WTC11 (cell line): ENCODE data around the gene PDAP1. TPM values are rescaled to one million over a fixed set of nuclear protein-coding genes. Genes with fewer than 3 reads are reported as not detected.
A peak's percentile ranks its signal among the peaks of the same experiment; 100 is the strongest.

ENCODE experiments used
- ATAC-seq: fragments of 200-7000 bp; cut with Tn5 transposase; 2 replicates; pipeline ENCODE4 v1.10.0; 2021; ENCODE audit warnings: mild to moderate bottlenecking, moderate library complexity
- CTCF ChIA-PET: fragments of 300-600 bp; sonication (Branson Sonifier 250); formaldehyde crosslinking; loops from one replicate; lab custom pipeline; 2021; ENCODE audit warnings: antibody characterized with exemption; lab: Charles Lee
- POLR2A ChIA-PET: fragments of 350-600 bp; sonication (Branson Sonifier 250); formaldehyde crosslinking; loops from one replicate; lab custom pipeline; 2021; ENCODE audit warnings: antibody characterized with exemption; lab: Charles Lee
- DNase-seq: peaks from one replicate; pipeline ENCODE4 v3.0.0; 2021; ENCODE audit warnings: low spot score
- H3K27ac Mint-ChIP-seq: 2 replicates; pipeline ENCODE4 v1.8.0; 2021; ENCODE audit warnings: mixed read lengths
- H3K27me3 Mint-ChIP-seq: 2 replicates; pipeline ENCODE4 v1.8.0; 2021; ENCODE audit warnings: low read depth, mild to moderate bottlenecking, moderate library complexity, mixed read lengths
- H3K36me3 Mint-ChIP-seq: 2 replicates; pipeline ENCODE4 v1.8.0; 2021; ENCODE audit warnings: mixed read lengths
- H3K4me1 Mint-ChIP-seq: 2 replicates; pipeline ENCODE4 v1.8.0; 2022; ENCODE audit warnings: mixed read lengths
- H3K4me3 Mint-ChIP-seq: 2 replicates; pipeline ENCODE4 v1.8.0; 2021; ENCODE audit warnings: mild to moderate bottlenecking, moderate library complexity, mixed read lengths
- H3K9me3 Mint-ChIP-seq: 2 replicates; pipeline ENCODE4 v1.8.0; 2021; ENCODE audit warnings: mixed read lengths
- E2F4 ChIP-seq: sonication (generic); formaldehyde crosslinking; IDR thresholded peaks from 2 replicates; pipeline ENCODE4 v1.8.1; 2022; ENCODE audit warnings: low read depth, mild to moderate bottlenecking, moderate library complexity, missing genetic modification reagents, borderline replicate concordance
- FOXJ3 ChIP-seq: sonication (generic); formaldehyde crosslinking; IDR thresholded peaks from 2 replicates; pipeline ENCODE4 v1.9.0; 2021; ENCODE audit warnings: missing genetic modification reagents, mild to moderate bottlenecking, borderline replicate concordance
- FOXP1 ChIP-seq: sonication (generic); formaldehyde crosslinking; IDR thresholded peaks from 2 replicates; pipeline ENCODE4 v1.8.0; 2022; ENCODE audit warnings: missing genetic modification reagents, mild to moderate bottlenecking, moderate library complexity, borderline replicate concordance
- IRF2 ChIP-seq: sonication (generic); formaldehyde crosslinking; IDR thresholded peaks from 2 replicates; pipeline ENCODE4 v1.8.0; 2022; ENCODE audit warnings: low read depth, missing genetic modification reagents, borderline replicate concordance
- JAZF1 ChIP-seq: fragments of 250-450 bp; sonication (Bioruptor Pico); IDR thresholded peaks from 2 replicates; pipeline ENCODE4 v1.9.0; 2021; ENCODE audit warnings: moderate library complexity, mild to moderate bottlenecking, inconsistent platforms
- KAT7 ChIP-seq: sonication (generic); formaldehyde crosslinking; IDR thresholded peaks from 2 replicates; pipeline ENCODE4 v1.8.1; 2023; ENCODE audit warnings: missing genetic modification reagents, mild to moderate bottlenecking, borderline replicate concordance
- MXD4 ChIP-seq: fragments of 250-450 bp; sonication (Bioruptor Pico); IDR thresholded peaks from 2 replicates; pipeline ENCODE4 v1.8.0; 2021; ENCODE audit warnings: mild to moderate bottlenecking, moderate library complexity, borderline replicate concordance
- NFE2L1 ChIP-seq: sonication (generic); formaldehyde crosslinking; IDR thresholded peaks from 2 replicates; pipeline ENCODE4 v1.8.1; 2023; ENCODE audit warnings: missing genetic modification reagents
- PREB ChIP-seq: sonication (generic); formaldehyde crosslinking; IDR thresholded peaks from 2 replicates; pipeline ENCODE4 v1.8.1; 2022; ENCODE audit warnings: mild to moderate bottlenecking, missing genetic modification reagents, moderate library complexity, borderline replicate concordance
- RELA ChIP-seq: sonication (generic); formaldehyde crosslinking; IDR thresholded peaks from 2 replicates; pipeline ENCODE4 v1.8.1; 2022; ENCODE audit warnings: missing genetic modification reagents, mild to moderate bottlenecking, borderline replicate concordance
- TCF7 ChIP-seq: sonication (generic); formaldehyde crosslinking; IDR thresholded peaks from 2 replicates; pipeline ENCODE4 v1.8.0; 2022; ENCODE audit warnings: mild to moderate bottlenecking, low read depth, missing genetic modification reagents, moderate library complexity
- TEAD1 ChIP-seq: sonication (generic); formaldehyde crosslinking; IDR thresholded peaks from 2 replicates; pipeline ENCODE4 v1.8.0; 2022; ENCODE audit warnings: mild to moderate bottlenecking, missing genetic modification reagents
- TEAD4 ChIP-seq: sonication (generic); formaldehyde crosslinking; IDR thresholded peaks from 2 replicates; pipeline ENCODE4 v1.8.0; 2022; ENCODE audit warnings: mild to moderate bottlenecking, missing genetic modification reagents
- USF2 ChIP-seq: sonication (generic); formaldehyde crosslinking; IDR thresholded peaks from 2 replicates; pipeline ENCODE4 v1.8.1; 2023; ENCODE audit warnings: mild to moderate bottlenecking, missing genetic modification reagents, moderate library complexity
- ZNF138 ChIP-seq: sonication (generic); formaldehyde crosslinking; conservative IDR thresholded peaks from 2 replicates; pipeline ENCODE4 v1.8.1; 2022; ENCODE audit warnings: mild to moderate bottlenecking, moderate library complexity, missing genetic modification reagents
- ZNF232 ChIP-seq: sonication (generic); formaldehyde crosslinking; IDR thresholded peaks from 2 replicates; pipeline ENCODE4 v1.8.0; 2022; ENCODE audit warnings: mild to moderate bottlenecking, missing genetic modification reagents
- ZNF423 ChIP-seq: fragments of 250-450 bp; sonication (Bioruptor Pico); IDR thresholded peaks from 2 replicates; pipeline ENCODE4 v2.1.2; 2022; ENCODE audit warnings: mild to moderate bottlenecking, moderate library complexity
- ZNF532 ChIP-seq: fragments of 250-450 bp; sonication (Bioruptor Pico); IDR thresholded peaks from 2 replicates; pipeline ENCODE4 v1.9.0; 2021; ENCODE audit warnings: mild to moderate bottlenecking, borderline replicate concordance
- total RNA-seq: library from RNA; stranded (reverse); gene quantifications from 3 replicates; pipeline ENCODE4 v1.2.3, GENCODE V29; 2021
- TF ChIP-seq, protein P1 (sequence below): fragments of 250-450 bp; sonication (Bioruptor Pico); IDR thresholded peaks from 2 replicates; pipeline ENCODE4 v1.9.0; 2021; ENCODE audit warnings: moderate library complexity, mild to moderate bottlenecking, inconsistent platforms, borderline replicate concordance
- TF ChIP-seq, protein P2 (sequence below): sonication (generic); formaldehyde crosslinking; IDR thresholded peaks from 2 replicates; pipeline ENCODE4 v1.8.0; 2022; ENCODE audit warnings: mild to moderate bottlenecking, missing genetic modification reagents
- TF ChIP-seq, protein P3 (sequence below): sonication (generic); formaldehyde crosslinking; conservative IDR thresholded peaks from 2 replicates; pipeline ENCODE4 v1.8.1; 2023; ENCODE audit warnings: mild to moderate bottlenecking, low read depth, missing genetic modification reagents, moderate library complexity

PDAP1 gene
- total RNA-seq, 1 experiment from 2014 or later: 177 TPM

- ATAC-seq: no peak
- peaks cover 2% of the 10 kb centered on the region for H3K9me3 Mint-ChIP-seq
- peak overlapping the region; percentile 99 for H3K4me3 Mint-ChIP-seq
- H3K4me1 Mint-ChIP-seq: peaks cover 18% of the 10 kb centered on the region
- DNase-seq: no peak
- H3K27ac Mint-ChIP-seq: peak overlapping the region; percentile 75
- peaks cover 39% of the 10 kb centered on the region for H3K36me3 Mint-ChIP-seq
- no peak for TF ChIP-seq ZNF423 (CRISPR knock-in tag)
- no peak for TF ChIP-seq MXD4 (CRISPR knock-in tag)
- no peak for TF ChIP-seq IRF2
- TF ChIP-seq ZNF232 (CRISPR knock-in tag): no peak
- TF ChIP-seq USF2 (CRISPR knock-in tag): no peak
- TF ChIP-seq, protein P1, sequence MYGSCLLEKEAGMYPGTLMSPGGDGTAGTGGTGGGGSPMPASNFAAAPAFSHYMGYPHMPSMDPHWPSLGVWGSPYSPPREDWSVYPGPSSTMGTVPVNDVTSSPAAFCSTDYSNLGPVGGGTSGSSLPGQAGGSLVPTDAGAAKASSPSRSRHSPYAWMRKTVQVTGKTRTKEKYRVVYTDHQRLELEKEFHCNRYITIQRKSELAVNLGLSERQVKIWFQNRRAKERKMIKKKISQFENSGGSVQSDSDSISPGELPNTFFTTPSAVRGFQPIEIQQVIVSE (CRISPR knock-in tag): no peak
- TF ChIP-seq TEAD1 (CRISPR knock-in tag): no peak
- TF ChIP-seq FOXP1 (CRISPR knock-in tag): no peak
- TF ChIP-seq, protein P2, sequence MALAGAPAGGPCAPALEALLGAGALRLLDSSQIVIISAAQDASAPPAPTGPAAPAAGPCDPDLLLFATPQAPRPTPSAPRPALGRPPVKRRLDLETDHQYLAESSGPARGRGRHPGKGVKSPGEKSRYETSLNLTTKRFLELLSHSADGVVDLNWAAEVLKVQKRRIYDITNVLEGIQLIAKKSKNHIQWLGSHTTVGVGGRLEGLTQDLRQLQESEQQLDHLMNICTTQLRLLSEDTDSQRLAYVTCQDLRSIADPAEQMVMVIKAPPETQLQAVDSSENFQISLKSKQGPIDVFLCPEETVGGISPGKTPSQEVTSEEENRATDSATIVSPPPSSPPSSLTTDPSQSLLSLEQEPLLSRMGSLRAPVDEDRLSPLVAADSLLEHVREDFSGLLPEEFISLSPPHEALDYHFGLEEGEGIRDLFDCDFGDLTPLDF (CRISPR knock-in tag): no peak
- POLR2A ChIA-PET: interaction anchor here (2.0 to 2.4 kb wide), 2 partner anchors 16 to 28 kb away, joined by 11 to 37 read pairs; partner anchors contain the start of genes CPSF4 and PTCD1
- CTCF ChIA-PET: interaction anchor here (2.3 to 2.4 kb wide), 2 partner anchors 10 to 17 kb away, joined by 5 to 13 read pairs; no protein-coding TSS in a partner anchor
- H3K27me3 Mint-ChIP-seq: no peaks in the 10 kb centered on the region
These were observed 1.4 kb upstream of the PDAP1 start for GRCh38 chr7:99409806-99410205.

DNA sequence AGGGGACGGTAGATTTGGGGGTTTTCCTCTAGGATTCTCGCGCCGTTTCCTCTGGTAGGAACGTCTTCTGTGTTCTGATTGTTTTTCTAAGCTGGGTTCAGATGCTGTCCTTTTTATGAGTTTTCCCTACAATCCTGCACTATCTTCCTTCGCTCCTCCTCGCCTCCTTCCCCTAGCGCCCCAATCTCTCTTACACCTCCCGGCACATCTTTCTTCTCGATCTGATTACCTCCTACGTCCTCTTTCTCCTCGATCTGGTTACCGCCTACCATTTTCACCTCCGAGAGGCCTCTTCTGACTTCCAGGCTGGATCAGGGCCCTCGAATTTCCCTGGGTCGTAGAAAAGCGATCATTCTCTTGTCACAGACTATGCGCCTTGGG, 785 bp upstream of the PDAP1 start:
- Mint-ChIP-seq H3K27ac (peak overlapping the region; percentile 99), H3K4me3 (peak overlapping the region; percentile 99), H3K27me3 (no peaks in the 10 kb centered on the region), H3K9me3 (no peaks in the 10 kb centered on the region), H3K4me1 (peaks cover 18% of the 10 kb centered on the region), H3K36me3 (peaks cover 39% of the 10 kb centered on the region)
- no peak for DNase-seq
- no peak for ATAC-seq
- ChIA-PET CTCF (interaction anchor here (1.0 to 2.4 kb wide), 6 partner anchors 10 to 531 kb away, joined by 3 to 13 read pairs (median 5); partner anchors contain the start of gene TRRAP), POLR2A (interaction anchor here (0.7 to 2.4 kb wide), 14 partner anchors 9 to 531 kb away, joined by 3 to 37 read pairs (median 4); partner anchors contain the start of genes CPSF4, PTCD1, TRRAP and ZKSCAN5)
- no peak for TF ChIP-seq ZNF423 (CRISPR knock-in tag)
- TF ChIP-seq JAZF1 (CRISPR knock-in tag): no peak
- TF ChIP-seq, protein P3, sequence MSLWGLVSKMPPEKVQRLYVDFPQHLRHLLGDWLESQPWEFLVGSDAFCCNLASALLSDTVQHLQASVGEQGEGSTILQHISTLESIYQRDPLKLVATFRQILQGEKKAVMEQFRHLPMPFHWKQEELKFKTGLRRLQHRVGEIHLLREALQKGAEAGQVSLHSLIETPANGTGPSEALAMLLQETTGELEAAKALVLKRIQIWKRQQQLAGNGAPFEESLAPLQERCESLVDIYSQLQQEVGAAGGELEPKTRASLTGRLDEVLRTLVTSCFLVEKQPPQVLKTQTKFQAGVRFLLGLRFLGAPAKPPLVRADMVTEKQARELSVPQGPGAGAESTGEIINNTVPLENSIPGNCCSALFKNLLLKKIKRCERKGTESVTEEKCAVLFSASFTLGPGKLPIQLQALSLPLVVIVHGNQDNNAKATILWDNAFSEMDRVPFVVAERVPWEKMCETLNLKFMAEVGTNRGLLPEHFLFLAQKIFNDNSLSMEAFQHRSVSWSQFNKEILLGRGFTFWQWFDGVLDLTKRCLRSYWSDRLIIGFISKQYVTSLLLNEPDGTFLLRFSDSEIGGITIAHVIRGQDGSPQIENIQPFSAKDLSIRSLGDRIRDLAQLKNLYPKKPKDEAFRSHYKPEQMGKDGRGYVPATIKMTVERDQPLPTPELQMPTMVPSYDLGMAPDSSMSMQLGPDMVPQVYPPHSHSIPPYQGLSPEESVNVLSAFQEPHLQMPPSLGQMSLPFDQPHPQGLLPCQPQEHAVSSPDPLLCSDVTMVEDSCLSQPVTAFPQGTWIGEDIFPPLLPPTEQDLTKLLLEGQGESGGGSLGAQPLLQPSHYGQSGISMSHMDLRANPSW (CRISPR knock-in tag): no peak
- TF ChIP-seq PREB (CRISPR knock-in tag): no peak
- TF ChIP-seq RELA: no peak
- TF ChIP-seq ZNF232 (CRISPR knock-in tag): no peak
- no peak for TF ChIP-seq E2F4 (CRISPR knock-in tag)
- TF ChIP-seq KAT7: no peak
- no peak for TF ChIP-seq ZNF532 (CRISPR knock-in tag)
- TF ChIP-seq FOXJ3 (CRISPR knock-in tag): no peak
- TF ChIP-seq TCF7 (CRISPR knock-in tag): no peak
- TF ChIP-seq TEAD4 (CRISPR knock-in tag): no peak
- no peak for TF ChIP-seq NFE2L1
- TF ChIP-seq ZNF138 (CRISPR knock-in tag): no peak
- TF ChIP-seq MXD4 (CRISPR knock-in tag): no peak
